Ovary (tissue), 3 donors: ENCODE data around the gene ATP10B.

ENCODE experiments used
- EP300 ChIP-seq: sonication (generic); formaldehyde crosslinking; IDR thresholded peaks from one replicate; pipeline ENCODE4 v1.6.1; 2017; ENCODE audit warnings: antibody characterized with exemption
- TF ChIP-seq, protein P1 (sequence below), 3 donors: fragments of 450-650 bp in 2 of 3; fragments of 200-600 bp in 1 of 3; IDR thresholded peaks; one replicate each; pipeline versions ENCODE4 v1.5.1 to v1.8.0; 2016 to 2022; ENCODE audit warnings: antibody characterized with exemption in 3 of 3, mild to moderate bottlenecking in 1 of 3
- donor health status: DM: no; HTN: no; CAD: no.

DNA sequence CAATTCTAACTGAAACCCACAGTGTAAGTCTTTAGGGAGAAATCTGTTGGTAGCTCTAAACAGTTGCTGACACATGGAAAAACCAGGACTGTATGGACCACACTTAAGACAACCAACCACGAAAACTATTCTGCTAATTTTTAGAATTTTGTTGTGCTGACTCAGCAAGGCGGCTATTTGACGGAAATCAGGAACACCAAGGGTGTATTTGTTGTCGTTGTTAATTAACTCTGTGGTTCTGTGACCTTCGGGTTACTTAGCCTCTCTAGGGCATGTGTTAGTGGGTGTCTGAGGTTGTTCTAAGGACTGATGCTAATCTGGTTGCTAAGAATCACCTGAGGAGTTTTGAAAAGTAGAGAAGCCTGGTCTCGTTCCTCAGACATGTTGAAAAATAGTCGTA is 79.2 kb downstream of the ATP10B start:
- no peak for TF ChIP-seq EP300
- TF ChIP-seq, protein P1, sequence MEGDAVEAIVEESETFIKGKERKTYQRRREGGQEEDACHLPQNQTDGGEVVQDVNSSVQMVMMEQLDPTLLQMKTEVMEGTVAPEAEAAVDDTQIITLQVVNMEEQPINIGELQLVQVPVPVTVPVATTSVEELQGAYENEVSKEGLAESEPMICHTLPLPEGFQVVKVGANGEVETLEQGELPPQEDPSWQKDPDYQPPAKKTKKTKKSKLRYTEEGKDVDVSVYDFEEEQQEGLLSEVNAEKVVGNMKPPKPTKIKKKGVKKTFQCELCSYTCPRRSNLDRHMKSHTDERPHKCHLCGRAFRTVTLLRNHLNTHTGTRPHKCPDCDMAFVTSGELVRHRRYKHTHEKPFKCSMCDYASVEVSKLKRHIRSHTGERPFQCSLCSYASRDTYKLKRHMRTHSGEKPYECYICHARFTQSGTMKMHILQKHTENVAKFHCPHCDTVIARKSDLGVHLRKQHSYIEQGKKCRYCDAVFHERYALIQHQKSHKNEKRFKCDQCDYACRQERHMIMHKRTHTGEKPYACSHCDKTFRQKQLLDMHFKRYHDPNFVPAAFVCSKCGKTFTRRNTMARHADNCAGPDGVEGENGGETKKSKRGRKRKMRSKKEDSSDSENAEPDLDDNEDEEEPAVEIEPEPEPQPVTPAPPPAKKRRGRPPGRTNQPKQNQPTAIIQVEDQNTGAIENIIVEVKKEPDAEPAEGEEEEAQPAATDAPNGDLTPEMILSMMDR (IDR thresholded peaks at IDR 0.05) = no peak
